ENCODE data around the gene NAALADL2.

- TF ChIP-seq POLR2AphosphoS5 (IDR thresholded peaks at IDR 0.05) = no peak
- TF ChIP-seq, protein P1, sequence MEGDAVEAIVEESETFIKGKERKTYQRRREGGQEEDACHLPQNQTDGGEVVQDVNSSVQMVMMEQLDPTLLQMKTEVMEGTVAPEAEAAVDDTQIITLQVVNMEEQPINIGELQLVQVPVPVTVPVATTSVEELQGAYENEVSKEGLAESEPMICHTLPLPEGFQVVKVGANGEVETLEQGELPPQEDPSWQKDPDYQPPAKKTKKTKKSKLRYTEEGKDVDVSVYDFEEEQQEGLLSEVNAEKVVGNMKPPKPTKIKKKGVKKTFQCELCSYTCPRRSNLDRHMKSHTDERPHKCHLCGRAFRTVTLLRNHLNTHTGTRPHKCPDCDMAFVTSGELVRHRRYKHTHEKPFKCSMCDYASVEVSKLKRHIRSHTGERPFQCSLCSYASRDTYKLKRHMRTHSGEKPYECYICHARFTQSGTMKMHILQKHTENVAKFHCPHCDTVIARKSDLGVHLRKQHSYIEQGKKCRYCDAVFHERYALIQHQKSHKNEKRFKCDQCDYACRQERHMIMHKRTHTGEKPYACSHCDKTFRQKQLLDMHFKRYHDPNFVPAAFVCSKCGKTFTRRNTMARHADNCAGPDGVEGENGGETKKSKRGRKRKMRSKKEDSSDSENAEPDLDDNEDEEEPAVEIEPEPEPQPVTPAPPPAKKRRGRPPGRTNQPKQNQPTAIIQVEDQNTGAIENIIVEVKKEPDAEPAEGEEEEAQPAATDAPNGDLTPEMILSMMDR (IDR thresholded peaks at IDR 0.05; ENCODE audit: poor library complexity, severe bottlenecking) = no peak
- TF ChIP-seq SMC3 (conservative IDR thresholded peaks at IDR 0.05; ENCODE audit: poor library complexity) = no peak
- no peak for TF ChIP-seq MXI1 (conservative IDR thresholded peaks at IDR 0.05; ENCODE audit: poor library complexity, severe bottlenecking)
These were observed 340.8 kb downstream of the NAALADL2 start for GRCh38 chr3:175199961-175200360.
